NCI-H1694 treated with DMSO at 0.1 percent for 48 hours (cell line): ENCODE data around the gene CES2.
"Not testable (repeated sequence)": the region's sequence is repeated elsewhere in the genome, so short reads cannot be mapped to it uniquely, and the experiment has no call there.

Experiments
- DNase-seq: peaks from one replicate; lab custom pipeline; 2025; lab: John Stamatoyannopoulos, UW

The CES2 gene

GRCh38 chr16:66919569-66920298, 15.6 kb upstream of the CES2 start:
- DNase-seq = no peak

DNA sequence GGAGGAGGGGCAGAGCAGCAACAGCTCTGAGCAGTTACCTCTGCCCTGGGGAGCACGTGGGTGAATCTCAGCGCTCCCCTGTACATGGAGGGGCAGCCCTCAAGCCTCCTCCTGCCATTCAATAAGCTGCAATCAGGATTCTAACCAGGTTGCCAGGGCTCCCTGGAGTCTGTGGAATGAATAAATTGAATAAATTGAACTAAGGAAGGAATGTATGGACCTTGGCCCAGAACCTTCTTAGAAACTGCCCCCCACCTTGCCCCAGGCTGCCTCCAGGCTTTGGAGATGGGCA, 15.1 kb upstream of the CES2 start:
- DNase-seq = no peak

- DNase-seq = no peak
Measured at GRCh38 chr16:66920924-66921680, 14.2 kb upstream of the CES2 start.

DNA sequence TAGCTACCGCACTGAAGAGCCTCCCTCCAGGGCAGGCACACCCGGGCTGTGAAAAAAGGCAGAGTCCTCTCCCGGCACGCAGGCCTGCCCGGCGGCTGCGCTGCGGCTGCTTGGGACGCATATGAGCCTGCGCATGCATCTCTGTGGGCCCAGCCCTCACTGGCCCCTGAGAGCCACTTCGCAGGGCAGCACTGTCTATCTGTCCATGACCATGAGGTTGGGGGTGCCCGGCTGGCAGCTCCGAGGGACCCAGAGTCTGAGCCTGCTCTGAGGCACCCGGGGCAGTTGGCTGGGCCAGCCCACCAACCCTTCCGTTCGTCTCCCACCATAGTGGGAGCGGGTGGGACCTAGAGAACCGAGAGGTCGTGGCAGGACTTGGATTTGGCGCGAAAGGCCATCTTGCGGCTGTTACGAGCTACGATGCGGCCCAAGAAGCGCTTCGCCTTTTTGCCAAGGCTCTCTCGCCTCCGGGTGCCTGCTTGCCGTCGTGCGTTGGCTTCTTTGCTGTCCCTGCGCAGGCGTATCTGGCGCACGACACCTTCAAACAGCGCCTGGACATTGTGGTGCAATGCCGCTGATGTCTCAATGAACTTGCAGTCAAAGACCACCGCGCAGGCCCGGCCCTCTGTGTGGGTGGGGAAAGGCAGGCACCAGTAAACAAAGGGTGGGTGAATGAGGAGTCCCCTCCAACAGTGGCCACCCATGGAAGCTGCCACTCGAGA, 13.4 kb upstream of the CES2 start:
- no peak for DNase-seq

GRCh38 chr16:66923247-66923731, 12.0 kb upstream of the CES2 start:
- DNase-seq = peak; percentile 81

- DNase-seq = peak; percentile 33
Measured at GRCh38 chr16:66923866-66924265, 11.4 kb upstream of the CES2 start.

DNA sequence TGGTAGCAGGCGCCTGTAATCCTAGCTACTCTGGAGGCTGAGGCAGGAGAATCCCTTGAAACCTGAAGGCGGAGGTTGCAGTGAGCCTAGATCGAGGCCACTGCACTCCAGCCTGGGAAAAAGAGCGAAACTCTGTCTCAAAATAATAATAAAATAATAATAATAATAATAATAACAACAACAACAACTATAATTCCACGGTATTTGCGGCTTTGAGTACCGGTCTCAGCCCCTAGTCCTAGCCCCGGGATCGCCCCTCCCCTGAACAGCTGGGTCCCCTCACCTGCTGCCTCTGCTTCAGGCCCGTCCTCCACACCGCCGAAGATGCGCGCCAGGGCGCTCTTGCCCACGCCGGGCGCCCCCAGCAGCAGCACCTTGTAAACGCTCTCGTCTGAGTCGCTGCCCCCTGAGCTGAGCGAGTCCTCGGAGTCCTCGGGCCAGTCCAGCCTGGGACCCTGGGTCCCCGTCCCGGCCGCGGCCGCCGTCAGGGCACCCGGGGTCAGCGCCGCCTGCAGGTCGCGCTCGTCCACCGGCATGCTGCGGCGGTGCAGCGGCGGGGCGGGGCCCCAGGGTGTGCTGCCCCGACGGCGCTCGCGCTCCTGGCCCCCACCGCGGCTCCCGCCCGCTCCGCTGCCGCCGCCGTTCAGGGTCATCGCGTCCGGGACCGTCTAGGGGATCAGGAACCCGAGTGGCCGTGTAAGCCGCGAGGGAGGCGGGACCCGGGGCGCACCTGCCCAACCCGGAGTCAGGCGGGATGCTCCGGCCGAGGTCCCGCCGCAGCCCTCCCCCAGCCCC, 10.6 kb upstream of the CES2 start:
- DNase-seq = no peak

DNA sequence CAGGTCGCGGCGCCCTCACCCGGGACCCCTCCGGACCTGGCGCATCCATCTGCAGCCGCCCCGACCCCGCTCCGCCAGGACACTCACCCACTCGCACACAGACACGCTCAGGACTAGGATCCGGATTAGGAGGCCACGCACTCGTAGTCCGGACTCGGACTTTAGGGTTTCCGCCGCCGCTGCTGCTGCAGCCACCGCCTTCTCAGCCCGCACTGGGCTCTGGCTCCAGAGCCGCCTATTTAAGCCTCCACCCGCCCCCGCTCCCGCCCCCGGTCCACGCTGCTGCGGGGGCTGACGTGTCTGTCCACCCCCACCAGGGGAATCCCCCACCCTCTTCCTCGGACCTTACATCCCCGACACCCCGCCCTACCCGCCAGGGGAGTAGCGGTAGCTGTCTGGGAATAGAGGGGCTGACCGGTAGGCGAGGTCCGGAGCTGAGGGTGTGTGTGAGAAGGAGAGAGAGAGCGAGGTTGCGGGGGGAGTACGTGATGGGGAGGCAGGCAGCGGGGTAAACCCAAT, 9.9 kb upstream of the CES2 start, which contains the start of gene RRAD:
TSS of gene RRAD (minus strand) at position 214 of the 519 bp plus-strand sequence. CDS start 356 bp downstream, outside the sequence.
- no peak for DNase-seq

GRCh38 chr16:66926171-66926947, 9.0 kb upstream of the CES2 start:
- no peak for DNase-seq

DNA sequence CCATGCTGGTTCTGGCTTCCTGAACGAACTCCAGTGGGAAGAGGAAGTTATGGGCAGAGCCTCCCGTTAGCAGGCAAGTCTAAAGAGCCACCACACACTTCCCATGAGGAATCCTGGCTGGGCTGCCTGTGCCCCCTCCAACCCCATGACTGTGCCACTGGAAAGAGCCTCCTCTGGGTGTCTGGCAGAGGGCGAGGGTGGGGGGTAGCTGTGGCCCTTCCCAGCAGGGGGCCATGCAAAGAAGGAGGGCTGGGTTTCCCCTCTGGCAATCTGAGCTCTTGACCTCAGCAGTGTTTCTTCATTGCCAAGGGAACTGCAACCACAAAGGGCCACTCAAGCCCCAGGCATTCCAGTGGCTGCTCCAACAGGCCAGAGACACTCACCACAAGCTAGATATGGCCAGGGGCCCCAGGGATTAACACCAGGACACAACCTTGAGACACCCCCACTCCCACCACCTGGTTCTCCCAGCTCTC, 8.3 kb upstream of the CES2 start:
- DNase-seq = no peak

DNA sequence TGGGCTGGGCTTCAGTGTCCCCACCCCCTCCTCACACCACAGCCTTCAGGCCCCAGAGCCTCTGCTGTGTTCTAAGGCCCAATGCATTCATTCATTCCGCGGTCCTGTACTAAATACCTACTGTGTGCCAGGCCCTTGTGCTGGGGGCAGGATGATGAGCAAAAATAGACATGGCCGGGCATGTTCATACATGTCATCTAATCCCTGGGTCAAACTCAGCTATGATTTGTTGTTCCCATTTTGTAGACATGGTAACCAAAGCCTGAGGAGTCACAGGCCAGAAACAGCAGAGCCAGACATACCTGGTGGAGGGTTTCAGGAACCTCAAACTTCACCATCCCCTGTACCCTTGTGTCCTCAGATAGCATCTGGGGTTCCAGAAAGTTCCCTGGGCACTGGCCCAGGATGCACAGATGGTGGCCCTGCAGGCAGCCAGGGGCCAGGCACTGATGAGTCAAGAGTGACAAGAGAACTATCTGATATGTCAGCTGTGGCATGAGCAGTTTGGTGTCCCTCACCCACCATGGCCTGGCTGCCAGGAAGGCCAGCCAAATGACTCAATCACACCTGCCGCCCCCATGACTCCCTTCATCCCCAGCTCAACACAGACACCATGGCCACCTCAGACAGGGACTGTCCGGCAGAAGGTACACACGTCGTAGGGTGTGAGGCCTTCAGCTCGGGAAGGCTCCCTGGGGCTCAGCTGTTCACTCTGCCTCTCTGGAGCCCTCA, 7.2 kb upstream of the CES2 start:
- no peak for DNase-seq

GRCh38 chr16:66928702-66929388, 6.5 kb upstream of the CES2 start:
- DNase-seq = peak; percentile 8

DNA sequence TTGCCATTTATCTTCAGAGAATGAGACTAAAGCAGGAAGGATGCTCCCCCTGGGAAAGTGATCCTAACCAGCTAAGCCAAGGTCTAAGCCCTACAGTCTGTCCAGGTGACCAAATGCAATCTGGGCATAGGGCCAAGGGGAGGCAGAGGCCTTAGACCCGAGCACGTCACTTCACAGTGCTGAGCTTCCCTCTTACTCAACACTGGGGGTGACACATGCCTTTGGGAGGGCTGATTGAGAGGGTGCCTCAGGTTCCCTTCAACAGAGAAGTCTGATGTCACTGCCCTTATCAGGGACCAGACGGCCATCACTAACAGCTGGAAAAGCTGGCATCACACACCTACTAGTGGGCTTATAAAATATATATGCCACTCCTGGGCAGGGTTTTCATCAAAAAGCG, 5.1 kb upstream of the CES2 start:
- no peak for DNase-seq

DNA sequence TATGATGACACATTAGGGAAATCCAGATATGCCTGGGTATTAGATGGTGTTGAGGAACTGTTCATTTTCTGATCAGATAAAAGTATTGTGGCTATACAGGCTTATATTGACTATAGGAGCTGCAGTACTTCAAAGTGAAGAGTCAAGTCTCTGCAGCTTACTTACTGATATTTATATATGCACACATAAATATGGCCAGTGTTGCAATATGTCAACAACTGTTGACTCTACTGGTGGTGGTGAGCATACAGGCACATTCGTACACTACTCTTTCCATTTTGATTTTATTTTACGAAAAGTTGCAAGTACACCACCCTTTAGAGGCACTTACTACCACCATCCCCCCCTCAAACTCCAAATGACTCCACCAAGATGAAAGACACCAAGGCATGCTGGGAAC, 3.7 kb upstream of the CES2 start:
- no peak for DNase-seq

- no peak for DNase-seq
Measured at GRCh38 chr16:66932076-66932475, 3.2 kb upstream of the CES2 start.

DNA sequence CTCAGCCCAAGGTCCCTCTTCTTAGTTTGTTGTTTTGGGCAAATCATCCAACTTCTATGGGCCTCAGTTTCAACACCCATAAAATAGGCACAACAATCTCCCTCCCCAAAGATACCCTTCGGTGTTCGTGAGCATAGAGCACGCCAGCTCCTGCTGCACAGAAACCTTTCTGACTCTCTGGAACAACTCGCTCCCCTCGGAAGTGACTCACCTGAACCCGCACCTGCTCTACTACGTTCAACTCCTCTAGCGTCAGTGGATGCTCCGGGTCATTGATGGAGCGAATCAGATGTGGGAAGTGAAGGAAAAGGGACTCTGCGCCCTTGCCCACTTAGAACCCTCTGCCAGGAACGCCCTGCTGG, 1.6 kb upstream of the CES2 start:
- no peak for DNase-seq

DNA sequence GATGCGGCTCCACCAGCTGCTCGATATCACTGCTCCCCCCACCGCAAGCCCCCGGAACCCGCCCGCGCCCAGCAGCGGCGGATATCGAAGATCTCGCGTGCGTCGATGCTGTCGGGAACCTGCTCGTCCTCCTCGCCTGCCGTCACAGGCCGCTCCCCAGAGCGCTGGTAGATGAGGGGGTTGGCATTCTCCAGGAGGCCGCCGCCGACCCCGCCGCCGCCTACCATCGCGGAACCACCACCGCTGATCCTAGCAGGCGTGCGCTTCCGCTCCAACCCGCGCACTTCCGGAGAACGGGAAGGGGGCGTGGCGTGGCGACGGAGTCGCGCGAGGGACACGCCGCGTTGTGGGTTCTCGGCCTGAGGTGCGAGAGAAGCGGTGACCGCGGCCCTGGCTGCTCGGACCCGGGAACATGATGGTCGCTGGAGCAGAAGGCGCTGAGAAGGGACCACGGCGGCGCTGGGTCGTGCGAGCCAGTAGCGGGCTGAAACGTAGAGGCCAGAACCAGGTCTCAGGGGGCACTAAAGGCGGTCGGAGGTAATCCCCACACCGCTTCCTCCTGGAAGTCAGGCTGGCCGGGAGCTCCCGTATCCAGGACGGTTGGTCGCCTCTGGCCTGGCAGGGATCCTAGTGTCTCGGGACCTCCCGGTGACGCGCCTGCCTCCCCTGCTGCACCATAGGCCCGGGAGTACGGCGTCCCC, 1.0 kb upstream of the CES2 start, which contains the start of gene CIAO2B:
TSS of gene CIAO2B (minus strand) at position 265 of the 701 bp plus-strand sequence. CDS start at position 227, 38 bp downstream.
- DNase-seq = peak; percentile 26

GRCh38 chr16:66934839-66935313, 440 bp upstream of the CES2 start:
- DNase-seq = not testable (repeated sequence)

DNA sequence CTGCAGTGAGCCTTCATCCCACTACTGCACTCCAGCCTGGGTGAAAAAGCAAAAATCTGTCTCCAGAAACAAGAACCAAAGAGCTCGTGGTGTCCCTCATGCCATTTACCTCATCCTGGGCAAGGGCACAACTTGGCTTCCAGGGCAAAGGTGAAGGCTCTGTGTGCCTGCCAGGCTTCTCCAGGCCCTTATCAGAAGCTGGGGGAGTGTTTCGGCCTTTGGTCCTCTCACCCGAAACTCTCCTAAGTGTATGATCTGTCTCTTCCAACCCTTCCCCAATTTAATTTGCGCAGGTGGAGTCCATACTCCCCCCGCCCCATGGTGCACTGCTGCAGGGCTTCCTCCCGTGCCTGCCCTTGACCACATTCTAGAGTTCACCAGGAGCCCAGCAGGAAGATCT, 1.1 kb downstream of the CES2 start:
- no peak for DNase-seq
